Stimulated activated CD4-positive, alpha-beta T cell treated with anti-CD3 and anti-CD28 coated beads, Interleukin-2, amount 100 ng/mL, for 48 hours (primary cell): Measurements from ENCODE around the gene SPPL3.
"Not testable (repeated sequence)": the region's sequence is repeated elsewhere in the genome, so short reads cannot be mapped to it uniquely, and the experiment has no call there.

Source experiments
- DNase-seq, 2 donors: peaks; one replicate each; pipeline ENCODE4 v3.0.0-alpha.2; 2020

Gene SPPL3

GRCh38 chr12:120841525-120841924 is 62.6 kb downstream of the SPPL3 start:
- DNase-seq = no peak

DNA sequence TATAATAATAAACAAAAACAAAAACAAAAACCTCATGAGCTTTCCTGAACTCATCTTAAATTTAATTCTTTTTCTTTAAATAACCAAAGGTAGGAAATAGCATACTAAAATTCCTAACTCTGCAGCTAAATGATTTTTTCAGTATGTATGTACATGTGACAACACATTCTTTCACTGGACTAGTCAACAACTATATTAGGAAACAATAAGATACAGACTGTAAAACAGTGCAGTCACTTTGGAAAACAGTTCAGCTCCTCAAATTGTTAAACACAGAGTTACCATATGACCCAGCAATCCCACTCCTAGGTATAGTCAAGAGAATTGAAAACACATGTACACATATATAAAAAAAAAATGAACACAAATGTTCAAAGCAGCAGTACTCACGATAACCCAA is 64.7 kb downstream of the SPPL3 start:
- no peak for DNase-seq

GRCh38 chr12:120838629-120839383 is 65.4 kb downstream of the SPPL3 start:
- DNase-seq = not testable (repeated sequence)

GRCh38 chr12:120836114-120836684 is 68.0 kb downstream of the SPPL3 start:
- no peak for DNase-seq

DNA sequence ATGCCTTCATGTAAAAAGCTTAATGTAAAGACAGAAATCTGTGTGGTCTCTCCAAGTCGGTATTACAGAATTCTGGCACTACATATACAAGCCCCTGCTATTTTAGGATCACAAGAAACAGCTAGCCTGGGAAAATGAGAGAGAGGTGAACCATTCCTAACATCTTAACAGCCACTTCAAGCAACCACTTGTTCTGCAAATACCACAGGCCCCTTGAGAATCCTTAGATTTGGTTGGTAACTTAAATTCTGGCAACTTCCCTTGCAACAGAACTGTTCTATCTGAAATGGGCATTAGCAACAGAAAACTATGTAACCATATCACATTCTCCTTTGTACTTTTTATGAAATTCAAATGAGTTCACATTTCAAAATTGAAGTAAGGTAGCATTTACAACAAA is 68.5 kb downstream of the SPPL3 start:
- DNase-seq = no peak

- DNase-seq = no peak
These were observed 68.9 kb downstream of the SPPL3 start for GRCh38 chr12:120835304-120835612.

DNA sequence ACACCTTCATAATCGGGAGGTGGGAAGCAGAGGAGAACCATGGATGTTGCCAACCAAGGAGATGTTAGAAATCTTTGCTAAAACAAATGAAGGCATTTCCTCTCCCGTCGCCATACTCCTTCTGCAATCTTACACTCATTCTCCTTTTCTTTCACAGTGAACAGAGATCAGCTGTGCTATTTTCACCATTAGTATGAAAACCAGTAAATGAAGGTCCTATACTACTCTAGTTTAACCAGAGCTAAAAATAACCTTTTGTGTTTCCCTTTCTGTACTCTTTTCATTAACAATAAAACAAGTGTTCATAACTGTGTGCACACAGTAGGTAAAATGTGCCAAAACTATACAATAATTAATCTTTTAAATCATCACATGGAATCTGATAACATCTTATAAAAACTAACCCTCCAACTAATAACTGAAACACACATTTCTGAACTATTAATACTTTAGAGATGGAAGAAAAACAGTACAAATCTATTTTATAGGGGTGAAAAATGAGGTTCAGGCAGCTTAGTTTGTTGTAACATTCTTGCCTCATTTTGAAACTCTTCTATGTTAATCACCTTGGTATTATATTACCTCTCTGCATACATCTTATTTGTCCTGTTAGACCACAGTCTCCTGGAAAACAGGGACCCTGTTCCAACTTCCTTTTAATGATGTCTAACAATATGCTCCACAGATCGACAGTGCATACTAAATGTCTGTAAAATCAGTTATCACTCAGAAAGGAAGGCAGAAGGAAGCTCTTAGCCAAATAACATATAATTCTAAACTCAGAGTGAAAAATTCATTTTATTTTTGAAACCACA is 69.5 kb downstream of the SPPL3 start:
- DNase-seq = no peak

- DNase-seq = no peak
These were observed 70.3 kb downstream of the SPPL3 start for GRCh38 chr12:120833849-120834248.

DNA sequence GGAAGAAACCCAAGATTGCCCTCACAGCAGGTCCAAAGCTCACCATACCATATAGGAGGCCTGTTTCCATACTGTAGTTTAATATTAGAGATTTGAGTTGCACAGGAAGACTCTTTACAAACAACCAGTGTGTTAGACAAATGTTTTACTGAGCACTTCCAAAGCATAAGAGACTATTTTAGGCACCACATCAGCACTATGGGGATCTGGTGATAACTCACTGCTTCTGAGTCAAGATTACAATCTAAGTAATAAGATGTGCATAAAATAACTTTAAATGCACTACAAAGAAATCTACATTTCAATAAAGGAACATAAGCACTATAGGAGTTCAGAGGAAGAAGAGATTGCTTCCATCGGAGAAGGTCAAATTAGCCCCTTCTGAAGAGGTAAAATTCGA is 71.4 kb downstream of the SPPL3 start:
- no peak for DNase-seq

GRCh38 chr12:120831648-120832267 is 72.4 kb downstream of the SPPL3 start:
- DNase-seq = no peak

- no peak for DNase-seq
These were observed 73.2 kb downstream of the SPPL3 start for GRCh38 chr12:120830966-120831365.

DNA sequence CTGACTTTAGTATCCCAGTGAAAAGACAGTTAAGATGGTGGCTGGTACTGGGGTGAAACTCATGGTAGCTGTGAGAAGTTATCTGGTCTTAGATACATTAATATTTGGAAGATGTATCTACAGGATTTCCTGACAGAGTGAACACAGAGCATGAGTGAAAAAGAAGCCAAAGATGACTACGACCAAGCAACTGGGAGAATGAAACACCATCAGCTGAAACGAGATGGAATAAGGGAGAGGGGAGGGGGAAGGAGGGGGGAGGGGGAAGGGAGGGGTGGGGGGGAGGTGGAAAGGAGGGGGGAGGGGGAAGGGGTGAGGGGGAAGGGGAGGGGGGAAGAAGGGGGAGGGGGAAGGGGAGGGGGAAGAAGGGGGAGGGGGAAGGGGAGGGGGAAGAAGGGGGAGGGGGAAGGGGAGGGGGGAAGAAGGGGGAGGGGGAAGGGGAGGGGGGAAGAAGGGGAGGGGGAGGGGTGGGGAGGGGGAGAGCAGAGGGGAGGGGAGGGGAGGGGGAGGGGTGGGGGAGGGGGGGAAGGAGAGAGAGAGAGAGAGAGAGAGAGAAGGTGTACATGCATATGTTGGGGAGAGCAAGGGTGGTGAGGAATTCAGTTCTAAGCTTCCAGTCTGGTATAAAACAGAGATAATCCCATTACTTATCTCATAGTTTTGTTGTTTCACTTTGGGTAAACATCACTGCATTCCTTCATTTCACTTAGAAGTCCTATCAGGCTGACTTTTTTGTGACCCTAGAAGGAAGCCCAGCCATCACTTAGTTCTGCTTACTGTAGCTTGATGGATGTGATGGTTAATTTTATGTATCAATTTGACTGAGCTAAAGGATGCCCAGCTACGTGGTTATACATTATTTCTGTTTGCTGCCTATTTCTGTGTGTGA is 73.9 kb downstream of the SPPL3 start:
- DNase-seq = no peak

DNA sequence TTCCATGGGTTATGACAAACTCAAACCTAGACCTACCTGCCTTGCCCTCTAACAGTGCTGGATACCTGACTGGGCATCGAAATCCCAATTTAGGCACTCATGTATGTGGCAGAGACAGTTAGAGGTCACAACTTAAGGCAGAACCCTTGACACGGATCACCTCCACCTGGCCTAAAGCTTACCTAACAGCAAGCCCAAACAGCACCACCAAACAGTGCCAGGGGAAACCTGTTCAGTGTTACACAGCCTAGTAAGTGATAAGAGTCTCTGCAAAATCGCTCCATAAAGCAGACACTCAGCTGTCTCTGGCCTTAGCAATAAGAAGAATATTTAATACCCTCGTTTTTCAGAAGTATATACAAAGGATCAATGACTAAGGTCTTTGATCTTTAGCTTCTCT is 77.8 kb downstream of the SPPL3 start:
- no peak for DNase-seq

- DNase-seq = no peak
These were observed 78.8 kb downstream of the SPPL3 start for GRCh38 chr12:120825337-120825736.

DNA sequence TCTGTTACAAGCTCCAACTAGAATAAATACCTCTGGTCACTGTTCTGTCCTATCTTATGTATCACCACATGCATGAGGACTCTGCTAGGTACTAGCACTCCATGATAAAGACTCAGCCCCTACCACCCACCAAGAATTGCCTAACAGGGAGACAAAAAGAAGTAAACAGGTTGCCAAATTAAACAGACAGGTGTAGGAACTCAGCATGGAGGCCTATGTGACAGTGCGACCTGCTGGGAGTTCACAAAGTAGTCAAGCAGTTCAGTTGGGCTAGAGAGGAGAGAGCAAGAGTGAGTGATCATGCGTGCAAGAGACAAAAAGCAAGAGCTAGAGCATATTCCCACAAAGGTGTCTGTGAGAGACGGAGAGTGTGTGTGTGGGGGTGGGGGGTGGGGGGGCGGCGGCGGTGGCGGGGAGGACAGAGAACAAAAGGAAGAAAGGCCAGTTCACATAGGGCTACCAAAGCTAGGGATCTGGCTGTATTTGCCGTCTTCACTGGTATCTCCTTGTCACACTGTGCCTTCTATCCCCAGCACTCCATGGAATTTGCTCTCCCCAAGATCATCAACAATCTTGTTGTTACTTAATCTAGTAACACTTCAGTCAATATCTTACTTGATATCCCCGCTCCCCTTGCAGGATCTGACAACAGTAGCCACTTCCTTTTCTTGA is 81.2 kb downstream of the SPPL3 start:
- DNase-seq = no peak

GRCh38 chr12:120821878-120822277 is 82.3 kb downstream of the SPPL3 start:
- DNase-seq = no peak

DNA sequence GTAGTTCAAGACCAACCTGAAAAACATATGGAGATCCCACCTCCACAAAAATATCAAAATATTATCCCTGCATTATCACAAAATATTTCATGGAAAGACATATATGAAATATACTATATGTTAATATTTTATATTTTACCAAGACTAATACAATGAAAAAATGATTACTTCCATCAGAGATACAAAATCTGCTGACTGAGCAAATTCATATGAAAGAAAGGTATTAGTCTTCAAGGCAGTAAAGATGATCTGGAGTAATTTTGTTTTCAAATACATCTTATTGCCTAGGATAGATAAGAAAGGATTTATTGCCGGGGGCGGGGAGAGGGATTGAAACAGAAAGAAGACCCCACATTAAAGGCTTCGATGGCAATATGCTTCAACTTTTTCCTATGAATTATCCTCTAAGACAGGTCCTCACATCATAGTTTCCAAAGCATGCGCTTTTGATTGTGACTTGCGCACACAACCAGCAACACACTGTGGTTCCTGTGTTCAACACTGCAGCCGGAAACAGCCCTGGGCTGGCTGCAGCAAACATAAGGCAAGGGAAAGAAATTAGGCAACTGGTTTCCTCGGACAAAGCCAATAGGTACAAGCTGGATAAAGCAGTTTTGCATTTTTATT is 83.2 kb downstream of the SPPL3 start:
- peak; percentile 30 to 38 for DNase-seq

- no peak for DNase-seq
These were observed 85.7 kb downstream of the SPPL3 start for GRCh38 chr12:120818416-120818815.

DNA sequence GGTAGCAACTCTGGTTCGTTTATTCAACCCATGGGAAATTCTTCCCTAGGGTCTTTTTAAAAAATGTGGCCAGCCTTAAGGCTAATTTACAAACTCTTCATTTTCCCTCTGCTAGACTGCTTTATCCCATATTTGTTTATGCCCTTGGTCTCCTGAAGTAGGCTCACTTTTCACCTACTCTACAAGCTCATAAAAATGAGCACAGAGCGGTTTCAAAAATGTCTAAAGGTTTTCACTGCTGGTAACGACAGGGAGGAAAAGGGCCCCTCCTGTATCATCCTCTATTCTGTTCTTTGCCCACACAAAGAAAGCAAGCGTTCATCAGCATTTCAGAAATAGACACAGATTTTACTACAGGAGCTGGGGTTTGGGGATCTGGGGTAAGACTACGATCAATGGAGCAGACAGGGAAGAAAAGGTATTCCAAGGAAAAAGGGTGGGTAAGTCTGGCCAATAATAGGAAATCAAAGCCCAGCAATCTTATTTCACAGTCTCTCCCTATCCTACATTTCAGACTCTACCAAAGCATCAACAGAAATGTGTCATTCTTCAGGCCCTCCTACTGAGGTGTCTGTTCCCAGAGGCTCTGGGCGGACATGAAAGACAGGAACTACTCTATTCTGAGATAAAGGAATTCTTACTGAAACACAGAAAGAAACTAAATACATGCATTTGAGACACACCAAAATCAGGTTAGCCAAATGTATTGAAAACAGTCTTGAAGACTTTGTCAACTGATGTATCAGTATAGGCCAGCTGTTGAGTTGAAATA is 86.4 kb downstream of the SPPL3 start:
- DNase-seq = no peak

GRCh38 chr12:120816363-120816762 is 87.8 kb downstream of the SPPL3 start:
- no peak for DNase-seq
